ENCODE results near the gene LAMC2.
"Not testable (repeated sequence)": the region's sequence is repeated elsewhere in the genome, so short reads cannot be mapped to it uniquely, and the experiment has no call there.

The LAMC2 gene

GRCh38 chr1:183239793-183240525, 53.9 kb downstream of the LAMC2 start:
- no peak for FAIRE-seq

DNA sequence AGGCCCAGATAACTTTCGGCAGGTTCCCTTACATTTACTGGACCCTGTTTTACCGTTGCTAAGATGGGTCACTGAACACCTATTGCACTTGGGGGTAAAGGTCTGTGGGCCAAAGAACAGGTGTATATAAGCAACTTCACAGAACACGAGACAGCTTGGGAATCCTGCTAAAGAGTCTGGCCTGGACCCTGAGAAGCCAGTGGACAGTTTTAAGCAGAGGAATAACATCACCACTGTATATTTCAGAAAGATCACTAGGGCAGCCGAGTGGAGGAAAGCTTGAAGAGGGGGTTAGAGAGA, 54.4 kb downstream of the LAMC2 start:
- FAIRE-seq, result no peak

GRCh38 chr1:183240853-183241252, 54.8 kb downstream of the LAMC2 start:
- not testable (repeated sequence) for FAIRE-seq

- no peak for FAIRE-seq
Observed at GRCh38 chr1:183241471-183241870, 55.4 kb downstream of the LAMC2 start.

DNA sequence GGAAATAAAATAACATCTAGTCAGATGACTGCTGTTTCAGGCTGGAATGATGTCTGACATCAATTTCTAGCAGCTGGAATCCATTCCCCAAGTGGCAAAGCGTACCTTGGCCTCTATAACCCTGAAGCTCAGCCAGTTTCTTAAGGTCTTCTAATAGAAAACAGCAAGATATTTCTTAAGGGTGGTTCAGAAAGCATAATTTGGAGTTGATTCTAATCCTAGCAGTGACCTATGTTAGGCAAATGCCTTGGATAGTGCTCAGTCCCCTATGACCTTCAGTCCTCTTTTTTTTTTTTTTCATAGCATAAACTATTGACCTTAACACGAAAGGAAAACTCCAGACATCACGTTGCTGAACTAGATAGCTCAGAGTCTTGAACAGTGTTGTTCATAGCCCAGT, 56.5 kb downstream of the LAMC2 start:
- no peak for FAIRE-seq

DNA sequence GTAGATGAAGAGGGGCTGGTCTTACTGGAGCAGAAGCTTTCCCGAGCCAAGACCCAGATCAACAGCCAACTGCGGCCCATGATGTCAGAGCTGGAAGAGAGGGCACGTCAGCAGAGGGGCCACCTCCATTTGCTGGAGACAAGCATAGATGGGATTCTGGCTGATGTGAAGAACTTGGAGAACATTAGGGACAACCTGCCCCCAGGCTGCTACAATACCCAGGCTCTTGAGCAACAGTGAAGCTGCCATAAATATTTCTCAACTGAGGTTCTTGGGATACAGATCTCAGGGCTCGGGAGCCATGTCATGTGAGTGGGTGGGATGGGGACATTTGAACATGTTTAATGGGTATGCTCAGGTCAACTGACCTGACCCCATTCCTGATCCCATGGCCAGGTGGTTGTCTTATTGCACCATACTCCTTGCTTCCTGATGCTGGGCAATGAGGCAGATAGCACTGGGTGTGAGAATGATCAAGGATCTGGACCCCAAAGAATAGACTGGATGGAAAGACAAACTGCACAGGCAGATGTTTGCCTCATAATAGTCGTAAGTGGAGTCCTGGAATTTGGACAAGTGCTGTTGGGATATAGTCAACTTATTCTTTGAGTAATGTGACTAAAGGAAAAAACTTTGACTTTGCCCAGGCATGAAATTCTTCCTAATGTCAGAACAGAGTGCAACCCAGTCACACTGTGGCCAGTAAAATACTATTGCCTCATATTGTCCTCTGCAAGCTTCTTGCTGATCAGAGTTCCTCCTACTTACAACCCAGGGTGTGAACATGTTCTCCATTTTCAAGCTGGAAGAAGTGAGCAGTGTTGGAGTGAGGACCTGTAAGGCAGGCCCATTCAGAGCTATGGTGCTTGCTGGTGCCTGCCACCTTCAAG, 57.3 kb downstream of the LAMC2 start:
- no peak for FAIRE-seq

- FAIRE-seq, result no peak
Observed at GRCh38 chr1:183244466-183244865, 58.4 kb downstream of the LAMC2 start.

GRCh38 chr1:183245357-183245756, 59.3 kb downstream of the LAMC2 start:
- FAIRE-seq, result no peak

DNA sequence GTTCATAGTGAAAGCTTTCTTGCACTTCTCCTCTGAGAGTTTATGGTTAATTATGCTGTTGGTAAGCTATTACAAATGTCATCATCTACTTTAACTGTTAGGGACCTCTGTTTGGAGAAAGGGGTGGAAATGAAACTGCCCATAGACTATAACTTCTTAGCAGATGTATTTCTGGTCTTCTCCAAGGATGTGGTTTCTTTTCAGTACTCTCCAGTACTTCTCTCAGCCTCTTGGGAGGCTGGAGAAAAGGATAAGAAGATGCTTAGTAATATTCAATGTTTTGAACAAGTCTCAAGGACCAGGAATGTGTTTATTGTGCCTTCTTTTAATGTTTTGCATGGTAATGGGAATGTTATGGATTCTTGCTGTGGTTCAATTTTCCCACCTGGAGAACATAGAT, 60.4 kb downstream of the LAMC2 start:
- FAIRE-seq, result no peak

- no peak for FAIRE-seq
Observed at GRCh38 chr1:183247066-183247465, 61.0 kb downstream of the LAMC2 start.

- no peak for FAIRE-seq
Observed at GRCh38 chr1:183247484-183247883, 61.4 kb downstream of the LAMC2 start.

GRCh38 chr1:183247931-183248330, 61.9 kb downstream of the LAMC2 start:
- FAIRE-seq, result no peak

DNA sequence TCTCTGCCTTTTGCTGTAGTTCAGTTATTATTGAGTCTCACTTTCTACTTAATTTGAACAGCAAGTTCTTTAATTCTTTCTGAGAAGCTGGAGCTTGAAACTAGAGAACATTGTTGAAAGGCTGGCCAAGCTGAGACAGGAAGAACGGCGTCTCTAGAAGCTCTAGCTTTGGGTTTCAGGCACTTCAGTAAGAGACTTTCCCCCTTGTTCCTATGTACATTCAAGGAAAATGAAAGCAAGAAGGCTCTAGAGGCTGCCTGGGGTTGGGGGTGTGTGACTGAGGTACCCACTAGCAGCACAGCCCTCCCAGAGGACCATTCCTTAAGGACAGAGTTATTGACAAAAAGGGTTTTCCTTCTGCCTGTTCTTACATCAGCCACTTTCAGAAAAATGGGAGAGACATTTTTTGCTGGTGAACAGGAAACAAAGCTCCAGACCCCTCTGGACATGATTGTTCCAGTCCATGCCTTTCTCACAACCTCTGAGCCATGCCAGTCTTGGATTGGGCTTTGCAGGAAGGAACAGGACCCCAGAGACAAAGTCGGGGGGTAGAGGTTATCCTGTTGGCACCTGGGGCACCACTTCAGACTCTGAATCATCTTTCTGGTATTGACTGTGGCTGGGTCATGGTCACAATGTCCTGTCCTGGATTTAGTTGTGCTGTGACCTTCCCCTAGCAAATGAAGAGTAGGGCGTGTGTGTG, 63.1 kb downstream of the LAMC2 start:
- FAIRE-seq, result no peak

- no peak for FAIRE-seq
Observed at GRCh38 chr1:183249941-183250452, 63.9 kb downstream of the LAMC2 start.

DNA sequence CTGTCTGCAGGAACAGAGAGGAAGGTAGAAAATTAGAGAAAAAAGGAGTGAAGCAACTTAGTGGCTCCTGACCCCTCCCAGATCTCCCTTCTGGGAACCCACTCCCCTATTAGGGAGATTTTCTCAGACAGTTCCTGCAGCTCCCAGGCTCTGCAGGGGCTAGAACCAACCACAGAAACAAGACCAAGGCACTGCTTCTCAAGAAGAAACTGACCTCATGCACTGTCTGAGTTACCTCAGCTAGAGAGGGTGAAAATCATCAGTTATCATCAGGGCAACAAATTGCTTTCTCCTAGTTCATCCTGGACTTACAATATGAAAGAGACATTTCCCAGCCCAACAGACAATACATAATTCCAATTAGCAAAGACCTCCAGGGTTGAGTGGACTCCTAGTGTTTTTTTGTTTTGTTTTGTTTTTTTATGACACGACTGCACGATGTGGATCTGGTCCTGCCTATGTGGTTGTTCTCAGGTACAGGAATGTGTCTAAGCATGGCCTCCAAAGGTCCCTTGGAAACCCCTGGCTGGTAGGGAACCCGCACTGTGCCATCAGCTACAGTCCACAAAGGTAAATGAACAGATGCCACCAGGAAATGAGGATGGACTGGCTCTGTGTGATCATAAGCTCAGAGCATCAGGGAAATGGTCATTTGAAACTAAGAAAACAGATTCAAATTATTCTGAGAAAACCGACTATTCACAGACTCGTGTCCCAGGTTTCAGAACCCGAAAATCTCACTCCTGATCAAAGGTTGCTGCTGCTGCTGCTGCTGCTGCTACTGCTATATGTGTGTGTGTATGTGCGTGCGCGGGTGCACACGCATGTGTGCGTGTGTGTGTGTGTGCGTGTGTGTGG, 65.3 kb downstream of the LAMC2 start:
- FAIRE-seq, result no peak

- no peak for FAIRE-seq
Observed at GRCh38 chr1:183251959-183252450, 65.9 kb downstream of the LAMC2 start.

DNA sequence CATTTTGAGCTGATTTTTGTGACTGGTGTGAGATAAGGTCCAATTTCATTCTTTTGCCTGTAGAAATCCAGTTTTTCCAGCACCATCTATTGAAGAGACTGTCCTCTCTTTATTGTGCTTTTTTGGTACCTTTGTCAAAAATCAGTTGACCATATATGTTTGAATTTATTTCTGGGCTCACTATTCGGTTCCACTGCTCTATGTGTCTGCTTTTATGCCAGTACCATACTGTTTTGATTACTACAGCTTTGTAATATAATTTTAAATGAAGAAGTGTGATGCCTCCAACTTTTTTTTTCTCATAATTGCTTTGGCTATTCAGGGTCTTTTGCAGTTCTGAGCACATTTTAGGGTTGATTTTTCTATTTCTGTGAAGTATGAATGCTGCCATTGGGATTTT, 69.0 kb downstream of the LAMC2 start:
- FAIRE-seq, result no peak

DNA sequence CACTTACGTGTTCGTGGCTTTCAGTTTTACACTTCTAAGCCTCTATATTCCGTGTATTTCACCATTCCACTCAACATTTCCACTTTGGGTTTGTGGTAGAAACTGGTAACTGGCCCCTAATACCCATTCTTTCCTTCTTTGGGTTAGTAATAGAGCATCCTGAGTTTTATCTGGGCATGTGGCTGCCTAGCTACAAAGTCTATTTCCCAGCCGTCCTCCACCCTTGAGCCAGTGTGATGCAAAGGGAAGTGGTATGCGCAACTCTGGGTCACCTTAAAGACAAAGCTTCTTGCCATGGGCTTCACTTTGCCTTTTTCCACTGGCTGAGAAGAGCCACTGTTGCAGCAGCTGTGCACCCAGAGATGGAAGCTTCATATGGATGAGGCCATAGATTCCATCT, 73.9 kb downstream of the LAMC2 start:
- FAIRE-seq, result no peak

DNA sequence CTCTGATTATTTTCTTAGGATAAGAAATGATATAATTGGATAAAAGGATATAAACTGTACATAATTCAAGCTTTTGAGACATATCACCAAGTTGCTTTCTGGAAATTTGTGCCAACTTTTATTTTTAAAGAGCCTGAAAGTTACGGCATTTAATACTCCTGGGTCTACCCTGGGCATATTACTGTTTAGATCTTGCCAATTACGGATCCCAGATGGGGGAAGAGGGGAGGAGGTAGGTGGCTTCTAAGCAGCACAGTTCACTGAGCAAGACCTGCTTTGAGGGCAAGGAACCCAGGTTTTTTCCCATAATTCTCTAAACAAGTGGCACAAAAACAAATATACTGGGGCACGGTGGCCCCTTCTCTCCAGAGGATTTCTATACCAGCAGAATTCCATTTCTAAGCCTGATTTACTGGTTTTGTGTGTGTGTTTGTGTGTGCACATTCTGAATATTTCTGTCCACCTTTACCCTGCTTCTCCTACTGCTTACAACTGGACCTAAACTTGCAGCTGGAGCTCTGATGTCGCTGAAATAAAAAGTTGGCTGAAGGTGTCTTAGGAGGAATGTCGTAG, 76.7 kb downstream of the LAMC2 start:
- no peak for FAIRE-seq

DNA sequence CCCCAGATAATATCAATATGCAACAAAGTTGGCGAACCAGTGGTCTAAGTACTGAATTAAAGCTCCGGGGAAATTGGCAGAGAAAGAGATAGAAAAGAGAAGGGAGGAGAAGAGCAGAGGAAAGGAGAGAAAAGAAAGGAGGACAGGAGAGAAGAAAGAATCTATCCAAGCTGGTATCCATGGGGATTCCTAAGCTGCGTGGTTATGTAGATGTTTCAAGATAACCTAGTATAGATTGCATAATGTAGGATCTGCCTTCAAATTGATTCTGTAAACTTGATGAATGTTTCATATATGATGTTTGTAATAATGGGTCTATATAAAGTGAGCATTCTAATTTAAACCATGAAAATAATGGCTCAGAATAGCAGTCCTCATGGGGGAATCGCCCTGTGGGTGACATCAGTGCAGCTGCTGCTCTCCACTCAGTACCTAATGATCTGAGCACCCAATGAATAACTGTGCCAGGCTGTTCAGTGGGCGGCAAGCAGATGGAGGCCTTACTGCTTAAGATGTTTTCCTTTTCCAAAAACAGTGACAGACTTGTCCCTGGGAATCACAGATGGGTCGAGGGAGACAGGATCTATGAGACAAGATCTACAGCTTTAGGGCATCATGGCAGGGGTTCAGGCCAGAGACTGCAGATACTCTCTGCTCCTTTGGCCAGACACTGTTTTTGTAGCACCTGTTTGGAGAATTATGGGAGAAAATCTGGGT, 78.0 kb downstream of the LAMC2 start:
- no peak for FAIRE-seq

Measured in A204.1 (cell line).